GM12873 (cell line): ENCODE data around the gene SUPT6H.

Experiments used
- TF ChIP-seq, protein P1 (sequence below): IDR thresholded peaks from 2 replicates; pipeline ENCODE4 v1.5.1; 2012; ENCODE audit warnings: low read depth, mild to moderate bottlenecking, moderate library complexity, low read length, control low read depth; ENCODE audit not compliant: insufficient read depth; ENCODE audit errors: missing control alignments

Gene SUPT6H

DNA sequence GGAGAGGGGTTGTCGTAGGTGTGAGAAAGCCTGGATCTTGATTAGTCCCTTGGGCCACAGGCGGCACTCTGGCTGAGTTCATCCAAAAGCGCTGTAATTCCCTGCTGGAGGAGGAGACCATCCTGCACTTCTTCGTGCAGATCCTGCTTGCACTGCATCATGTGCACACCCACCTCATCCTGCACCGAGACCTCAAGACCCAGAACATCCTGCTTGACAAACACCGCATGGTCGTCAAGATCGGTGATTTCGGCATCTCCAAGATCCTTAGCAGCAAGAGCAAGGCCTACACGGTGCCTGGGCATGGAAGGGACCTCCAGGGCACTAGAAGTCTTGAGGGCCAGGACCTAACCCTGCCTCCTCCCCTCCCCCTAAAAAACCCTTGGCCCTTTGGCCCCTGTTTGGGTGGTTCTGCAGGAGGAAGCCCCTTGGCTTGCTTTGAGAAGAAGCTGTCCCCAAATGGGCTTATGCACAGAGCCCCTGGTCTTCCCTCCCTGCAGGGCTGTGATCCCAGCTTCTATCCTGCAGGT lies 72.8 kb downstream of the SUPT6H start:
- TF ChIP-seq, protein P1, sequence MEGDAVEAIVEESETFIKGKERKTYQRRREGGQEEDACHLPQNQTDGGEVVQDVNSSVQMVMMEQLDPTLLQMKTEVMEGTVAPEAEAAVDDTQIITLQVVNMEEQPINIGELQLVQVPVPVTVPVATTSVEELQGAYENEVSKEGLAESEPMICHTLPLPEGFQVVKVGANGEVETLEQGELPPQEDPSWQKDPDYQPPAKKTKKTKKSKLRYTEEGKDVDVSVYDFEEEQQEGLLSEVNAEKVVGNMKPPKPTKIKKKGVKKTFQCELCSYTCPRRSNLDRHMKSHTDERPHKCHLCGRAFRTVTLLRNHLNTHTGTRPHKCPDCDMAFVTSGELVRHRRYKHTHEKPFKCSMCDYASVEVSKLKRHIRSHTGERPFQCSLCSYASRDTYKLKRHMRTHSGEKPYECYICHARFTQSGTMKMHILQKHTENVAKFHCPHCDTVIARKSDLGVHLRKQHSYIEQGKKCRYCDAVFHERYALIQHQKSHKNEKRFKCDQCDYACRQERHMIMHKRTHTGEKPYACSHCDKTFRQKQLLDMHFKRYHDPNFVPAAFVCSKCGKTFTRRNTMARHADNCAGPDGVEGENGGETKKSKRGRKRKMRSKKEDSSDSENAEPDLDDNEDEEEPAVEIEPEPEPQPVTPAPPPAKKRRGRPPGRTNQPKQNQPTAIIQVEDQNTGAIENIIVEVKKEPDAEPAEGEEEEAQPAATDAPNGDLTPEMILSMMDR: no peak

DNA sequence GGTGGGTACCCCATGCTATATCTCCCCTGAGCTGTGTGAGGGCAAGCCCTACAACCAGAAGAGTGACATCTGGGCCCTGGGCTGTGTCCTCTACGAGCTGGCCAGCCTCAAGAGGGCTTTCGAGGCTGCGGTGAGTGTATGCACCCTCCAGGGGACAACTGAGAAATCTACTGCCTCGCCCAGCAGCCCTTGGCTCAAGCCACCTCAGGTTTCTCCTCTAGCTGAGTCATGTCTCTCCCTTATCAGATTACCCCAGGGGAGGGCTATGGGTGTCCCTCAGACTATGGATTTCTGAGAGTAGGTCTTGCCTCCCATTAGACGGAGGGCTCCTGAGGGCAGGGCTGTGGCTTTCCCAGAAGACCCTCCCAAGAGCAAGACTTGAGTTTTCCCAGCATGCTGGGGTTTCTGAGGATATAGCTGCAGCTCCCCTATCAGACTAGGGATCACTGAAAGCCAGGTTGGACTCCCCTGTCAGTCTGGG lies 73.3 kb downstream of the SUPT6H start:
- TF ChIP-seq, protein P1: no peak

DNA sequence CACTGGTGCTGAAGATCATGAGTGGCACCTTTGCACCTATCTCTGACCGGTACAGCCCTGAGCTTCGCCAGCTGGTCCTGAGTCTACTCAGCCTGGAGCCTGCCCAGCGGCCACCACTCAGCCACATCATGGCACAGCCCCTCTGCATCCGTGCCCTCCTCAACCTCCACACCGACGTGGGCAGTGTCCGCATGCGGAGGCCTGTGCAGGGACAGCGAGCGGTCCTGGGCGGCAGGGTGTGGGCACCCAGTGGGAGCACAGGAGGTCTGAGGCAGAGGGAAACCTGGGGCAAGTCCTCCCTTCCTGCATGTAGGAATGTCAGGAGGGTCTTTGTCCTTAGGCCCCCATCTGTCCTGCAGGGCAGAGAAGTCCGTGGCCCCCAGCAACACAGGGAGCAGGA lies 75.3 kb downstream of the SUPT6H start:
- TF ChIP-seq, protein P1: no peak

DNA sequence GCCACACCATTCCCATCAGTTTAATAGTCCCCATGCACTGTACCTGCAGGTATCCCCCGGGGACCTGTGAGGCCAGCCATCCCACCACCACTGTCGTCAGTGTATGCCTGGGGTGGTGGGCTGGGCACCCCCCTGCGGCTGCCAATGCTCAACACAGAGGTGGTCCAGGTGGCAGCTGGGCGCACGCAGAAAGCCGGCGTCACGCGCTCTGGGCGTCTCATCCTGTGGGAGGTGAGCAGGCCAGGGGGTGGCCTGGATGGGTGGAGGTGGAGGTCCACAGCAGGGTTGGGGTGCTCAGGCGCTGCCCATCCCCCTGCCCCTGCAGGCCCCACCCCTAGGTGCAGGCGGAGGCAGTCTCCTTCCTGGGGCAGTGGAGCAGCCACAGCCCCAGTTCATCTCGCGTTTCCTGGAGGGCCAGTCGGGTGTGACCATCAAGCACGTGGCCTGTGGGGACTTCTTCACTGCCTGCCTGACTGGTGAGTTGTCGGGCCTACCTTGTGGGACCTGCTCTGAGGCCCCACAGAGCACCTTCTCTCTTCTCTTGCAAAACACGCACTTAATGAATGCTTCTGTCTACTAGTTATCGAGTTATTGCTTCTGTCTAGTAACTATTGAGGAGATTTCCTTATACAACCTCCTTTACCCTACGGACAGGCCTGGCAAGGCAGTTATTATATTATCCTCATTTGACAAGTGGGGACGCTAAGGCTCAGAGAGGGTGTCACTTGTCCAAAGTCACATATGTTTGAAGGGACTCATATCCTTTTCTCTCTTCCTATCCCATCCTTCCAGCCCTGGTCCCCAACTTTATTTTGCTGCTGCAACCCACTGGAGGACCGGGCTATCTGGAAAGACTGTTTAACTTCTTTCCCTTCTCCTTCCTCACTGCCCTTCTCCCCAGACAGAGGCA lies 76.0 kb downstream of the SUPT6H start:
- TF ChIP-seq, protein P1: no peak

DNA sequence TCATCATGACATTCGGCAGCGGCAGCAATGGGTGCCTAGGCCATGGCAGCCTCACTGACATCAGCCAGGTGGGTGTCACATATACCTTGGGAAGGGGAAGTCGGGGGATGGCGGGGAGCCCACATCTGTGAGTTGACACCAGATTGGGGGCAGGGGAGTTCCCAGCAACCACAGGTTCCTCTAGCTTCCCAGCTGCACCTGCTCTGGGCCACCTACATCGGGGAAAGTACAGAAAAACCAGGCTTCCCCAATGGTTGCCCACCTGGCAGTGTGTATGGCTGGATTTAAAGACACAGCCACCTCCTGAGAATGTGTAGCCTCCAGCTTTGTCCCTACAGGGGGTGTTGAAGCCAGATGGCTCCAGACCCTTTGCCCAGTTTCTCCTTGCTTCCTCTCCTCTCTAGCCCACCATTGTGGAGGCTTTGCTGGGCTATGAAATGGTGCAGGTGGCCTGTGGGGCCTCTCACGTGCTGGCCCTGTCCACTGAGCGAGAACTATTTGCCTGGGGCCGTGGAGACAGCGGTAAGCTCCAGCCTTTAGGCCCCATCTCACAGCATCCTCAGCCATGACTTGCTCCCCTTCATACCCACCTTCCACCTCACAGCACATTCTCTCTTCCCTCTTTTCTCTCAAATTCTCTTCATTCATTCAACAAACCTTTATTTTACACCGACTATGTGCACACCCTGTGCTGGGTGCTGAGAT lies 76.8 kb downstream of the SUPT6H start:
- TF ChIP-seq, protein P1: no peak

DNA sequence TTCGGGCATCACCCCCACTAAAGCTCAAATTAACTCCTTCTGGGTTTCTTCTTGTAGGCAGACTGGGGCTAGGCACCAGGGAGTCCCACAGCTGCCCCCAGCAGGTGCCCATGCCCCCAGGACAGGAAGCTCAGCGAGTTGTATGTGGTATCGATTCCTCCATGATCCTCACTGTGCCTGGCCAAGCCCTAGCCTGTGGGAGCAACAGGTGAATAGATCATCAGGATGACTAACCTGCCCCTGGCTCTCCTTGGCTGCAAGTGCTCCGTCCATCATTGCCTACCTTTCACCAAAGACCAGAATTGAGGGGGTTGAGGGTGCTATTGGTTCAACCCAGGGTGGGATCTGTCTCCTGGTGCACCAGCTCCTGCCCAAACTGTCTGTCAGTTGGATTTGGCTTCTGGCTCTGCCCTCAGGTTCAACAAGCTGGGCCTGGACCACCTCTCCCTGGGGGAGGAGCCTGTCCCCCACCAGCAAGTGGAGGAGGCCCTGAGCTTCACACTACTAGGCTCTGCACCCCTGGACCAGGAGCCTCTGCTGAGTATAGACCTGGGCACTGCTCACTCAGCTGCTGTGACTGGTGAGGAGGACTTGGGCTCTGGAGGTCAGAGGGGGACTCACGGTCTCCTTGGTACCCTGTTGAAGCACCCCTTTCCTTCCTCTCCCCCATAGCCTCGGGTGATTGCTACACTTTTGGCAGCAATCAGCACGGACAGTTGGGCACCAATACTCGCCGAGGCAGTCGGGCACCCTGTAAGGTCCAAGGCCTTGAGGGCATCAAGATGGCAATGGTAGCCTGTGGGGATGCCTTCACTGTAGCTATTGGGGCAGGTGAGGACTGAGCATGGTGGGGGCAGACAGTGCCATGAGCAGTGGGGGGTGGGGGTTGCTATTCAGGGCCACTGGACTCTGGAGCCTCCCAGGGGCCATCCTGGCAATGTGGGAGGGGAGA lies 78.7 kb downstream of the SUPT6H start:
- TF ChIP-seq, protein P1: no peak
